ENCODE measurements around the gene RNF44. TPM values are rescaled to one million over a fixed set of nuclear protein-coding genes. Genes with fewer than 3 reads are reported as not detected.

RNF44 gene
- total and polyA plus RNA-seq, 2 of the 13 experiments (the other 11 are each of a cell fraction or from before 2014, with no cell fraction given) = 9.2 to 16.8 TPM

DNA sequence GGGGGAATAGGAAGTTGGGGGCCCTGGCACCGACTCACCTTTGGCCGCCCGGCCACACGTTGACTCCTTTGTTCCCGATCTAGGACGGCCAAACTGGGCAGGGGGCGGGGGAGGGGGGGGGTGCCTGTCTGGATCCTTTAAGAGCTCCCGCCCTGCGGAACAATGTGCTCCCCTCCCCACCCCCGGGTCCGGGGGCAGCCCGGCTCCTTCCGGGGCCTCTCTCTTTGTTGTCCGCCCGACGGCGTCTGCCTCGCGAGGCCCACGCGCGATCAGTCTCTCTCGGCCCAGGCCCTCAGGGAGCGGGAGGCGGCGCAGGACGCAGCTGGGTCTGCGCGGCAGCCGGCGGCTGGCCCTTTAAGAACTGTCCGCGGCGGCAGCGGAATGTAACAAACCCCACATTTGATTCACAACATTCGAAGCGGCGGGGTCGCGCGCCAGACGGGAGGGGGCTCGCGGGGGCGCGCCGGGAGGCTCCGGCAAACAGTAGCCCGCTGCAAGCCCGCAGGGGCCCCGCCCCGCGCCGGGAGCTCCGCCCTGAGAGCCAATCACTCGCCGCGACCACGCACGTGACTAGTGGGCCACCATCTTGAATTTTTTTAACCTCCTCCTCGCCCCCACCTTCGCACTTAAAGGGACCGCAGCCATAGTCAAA, at the start of gene RNF44 (continued):
- TF ChIP-seq, protein P1, sequence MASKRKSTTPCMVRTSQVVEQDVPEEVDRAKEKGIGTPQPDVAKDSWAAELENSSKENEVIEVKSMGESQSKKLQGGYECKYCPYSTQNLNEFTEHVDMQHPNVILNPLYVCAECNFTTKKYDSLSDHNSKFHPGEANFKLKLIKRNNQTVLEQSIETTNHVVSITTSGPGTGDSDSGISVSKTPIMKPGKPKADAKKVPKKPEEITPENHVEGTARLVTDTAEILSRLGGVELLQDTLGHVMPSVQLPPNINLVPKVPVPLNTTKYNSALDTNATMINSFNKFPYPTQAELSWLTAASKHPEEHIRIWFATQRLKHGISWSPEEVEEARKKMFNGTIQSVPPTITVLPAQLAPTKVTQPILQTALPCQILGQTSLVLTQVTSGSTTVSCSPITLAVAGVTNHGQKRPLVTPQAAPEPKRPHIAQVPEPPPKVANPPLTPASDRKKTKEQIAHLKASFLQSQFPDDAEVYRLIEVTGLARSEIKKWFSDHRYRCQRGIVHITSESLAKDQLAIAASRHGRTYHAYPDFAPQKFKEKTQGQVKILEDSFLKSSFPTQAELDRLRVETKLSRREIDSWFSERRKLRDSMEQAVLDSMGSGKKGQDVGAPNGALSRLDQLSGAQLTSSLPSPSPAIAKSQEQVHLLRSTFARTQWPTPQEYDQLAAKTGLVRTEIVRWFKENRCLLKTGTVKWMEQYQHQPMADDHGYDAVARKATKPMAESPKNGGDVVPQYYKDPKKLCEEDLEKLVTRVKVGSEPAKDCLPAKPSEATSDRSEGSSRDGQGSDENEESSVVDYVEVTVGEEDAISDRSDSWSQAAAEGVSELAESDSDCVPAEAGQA (IDR thresholded peaks at IDR 0.05; ENCODE audit: low read depth) = peak; percentile 74
- TF ChIP-seq, protein P1 (CRISPR knock-in tag; IDR thresholded peaks at IDR 0.05; ENCODE audit: borderline replicate concordance) = no peak
- TF ChIP-seq KDM6A (CRISPR knock-in tag; IDR thresholded peaks at IDR 0.05; ENCODE audit: low read depth) (no peak), HMGA1 (CRISPR knock-in tag; conservative IDR thresholded peaks at IDR 0.05) (no peak), SMAD1 (CRISPR knock-in tag; IDR thresholded peaks at IDR 0.05; ENCODE audit: borderline replicate concordance, low read depth) (0 out of 2 replicates have a peak, but pooled peaks have one; percentile 73), HMG20B (CRISPR knock-in tag; conservative IDR thresholded peaks at IDR 0.05) (no peak), ZNF678 (CRISPR knock-in tag; IDR thresholded peaks at IDR 0.05) (no peak), BORCS8-MEF2B (CRISPR knock-in tag; IDR thresholded peaks at IDR 0.05) (0 out of 2 replicates have a peak, but pooled peaks have one; percentile 13), ZNF235 (CRISPR knock-in tag; IDR thresholded peaks at IDR 0.05; ENCODE audit: borderline replicate concordance) (no peak), TRIM24 (CRISPR knock-in tag; IDR thresholded peaks at IDR 0.05) (no peak), ZFX (CRISPR knock-in tag; IDR thresholded peaks at IDR 0.05; ENCODE audit: low read depth) (peak; percentile 79), ZNF850 (CRISPR knock-in tag; conservative IDR thresholded peaks at IDR 0.05) (no peak), ZNF674 (CRISPR knock-in tag; IDR thresholded peaks at IDR 0.05; ENCODE audit: low read depth) (no peak)
- TF ChIP-seq, protein P2, sequence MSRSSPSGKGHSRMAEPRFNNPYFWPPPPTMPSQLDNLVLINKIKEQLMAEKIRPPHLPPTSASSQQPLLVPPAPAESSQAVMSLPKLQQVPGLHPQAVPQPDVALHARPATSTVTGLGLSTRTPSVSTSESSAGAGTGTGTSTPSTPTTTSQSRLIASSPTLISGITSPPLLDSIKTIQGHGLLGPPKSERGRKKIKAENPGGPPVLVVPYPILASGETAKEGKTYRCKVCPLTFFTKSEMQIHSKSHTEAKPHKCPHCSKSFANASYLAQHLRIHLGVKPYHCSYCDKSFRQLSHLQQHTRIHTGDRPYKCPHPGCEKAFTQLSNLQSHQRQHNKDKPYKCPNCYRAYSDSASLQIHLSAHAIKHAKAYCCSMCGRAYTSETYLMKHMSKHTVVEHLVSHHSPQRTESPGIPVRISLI (CRISPR knock-in tag; IDR thresholded peaks at IDR 0.05; ENCODE audit: borderline replicate concordance) = peak; percentile 87
- TF ChIP-seq, protein P3, sequence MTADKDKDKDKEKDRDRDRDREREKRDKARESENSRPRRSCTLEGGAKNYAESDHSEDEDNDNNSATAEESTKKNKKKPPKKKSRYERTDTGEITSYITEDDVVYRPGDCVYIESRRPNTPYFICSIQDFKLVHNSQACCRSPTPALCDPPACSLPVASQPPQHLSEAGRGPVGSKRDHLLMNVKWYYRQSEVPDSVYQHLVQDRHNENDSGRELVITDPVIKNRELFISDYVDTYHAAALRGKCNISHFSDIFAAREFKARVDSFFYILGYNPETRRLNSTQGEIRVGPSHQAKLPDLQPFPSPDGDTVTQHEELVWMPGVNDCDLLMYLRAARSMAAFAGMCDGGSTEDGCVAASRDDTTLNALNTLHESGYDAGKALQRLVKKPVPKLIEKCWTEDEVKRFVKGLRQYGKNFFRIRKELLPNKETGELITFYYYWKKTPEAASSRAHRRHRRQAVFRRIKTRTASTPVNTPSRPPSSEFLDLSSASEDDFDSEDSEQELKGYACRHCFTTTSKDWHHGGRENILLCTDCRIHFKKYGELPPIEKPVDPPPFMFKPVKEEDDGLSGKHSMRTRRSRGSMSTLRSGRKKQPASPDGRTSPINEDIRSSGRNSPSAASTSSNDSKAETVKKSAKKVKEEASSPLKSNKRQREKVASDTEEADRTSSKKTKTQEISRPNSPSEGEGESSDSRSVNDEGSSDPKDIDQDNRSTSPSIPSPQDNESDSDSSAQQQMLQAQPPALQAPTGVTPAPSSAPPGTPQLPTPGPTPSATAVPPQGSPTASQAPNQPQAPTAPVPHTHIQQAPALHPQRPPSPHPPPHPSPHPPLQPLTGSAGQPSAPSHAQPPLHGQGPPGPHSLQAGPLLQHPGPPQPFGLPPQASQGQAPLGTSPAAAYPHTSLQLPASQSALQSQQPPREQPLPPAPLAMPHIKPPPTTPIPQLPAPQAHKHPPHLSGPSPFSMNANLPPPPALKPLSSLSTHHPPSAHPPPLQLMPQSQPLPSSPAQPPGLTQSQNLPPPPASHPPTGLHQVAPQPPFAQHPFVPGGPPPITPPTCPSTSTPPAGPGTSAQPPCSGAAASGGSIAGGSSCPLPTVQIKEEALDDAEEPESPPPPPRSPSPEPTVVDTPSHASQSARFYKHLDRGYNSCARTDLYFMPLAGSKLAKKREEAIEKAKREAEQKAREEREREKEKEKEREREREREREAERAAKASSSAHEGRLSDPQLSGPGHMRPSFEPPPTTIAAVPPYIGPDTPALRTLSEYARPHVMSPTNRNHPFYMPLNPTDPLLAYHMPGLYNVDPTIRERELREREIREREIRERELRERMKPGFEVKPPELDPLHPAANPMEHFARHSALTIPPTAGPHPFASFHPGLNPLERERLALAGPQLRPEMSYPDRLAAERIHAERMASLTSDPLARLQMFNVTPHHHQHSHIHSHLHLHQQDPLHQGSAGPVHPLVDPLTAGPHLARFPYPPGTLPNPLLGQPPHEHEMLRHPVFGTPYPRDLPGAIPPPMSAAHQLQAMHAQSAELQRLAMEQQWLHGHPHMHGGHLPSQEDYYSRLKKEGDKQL (CRISPR knock-in tag; IDR thresholded peaks at IDR 0.05; ENCODE audit: low read depth) = no peak
- TF ChIP-seq, protein P4, sequence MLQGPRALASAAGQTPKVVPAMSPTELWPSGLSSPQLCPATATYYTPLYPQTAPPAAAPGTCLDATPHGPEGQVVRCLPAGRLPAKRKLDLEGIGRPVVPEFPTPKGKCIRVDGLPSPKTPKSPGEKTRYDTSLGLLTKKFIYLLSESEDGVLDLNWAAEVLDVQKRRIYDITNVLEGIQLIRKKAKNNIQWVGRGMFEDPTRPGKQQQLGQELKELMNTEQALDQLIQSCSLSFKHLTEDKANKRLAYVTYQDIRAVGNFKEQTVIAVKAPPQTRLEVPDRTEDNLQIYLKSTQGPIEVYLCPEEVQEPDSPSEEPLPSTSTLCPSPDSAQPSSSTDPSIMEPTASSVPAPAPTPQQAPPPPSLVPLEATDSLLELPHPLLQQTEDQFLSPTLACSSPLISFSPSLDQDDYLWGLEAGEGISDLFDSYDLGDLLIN (CRISPR knock-in tag; IDR thresholded peaks at IDR 0.05; ENCODE audit: borderline replicate concordance) = no peak

All from HepG2 (cell line).